ENCODE data around the gene GNGT2.

GNGT2 gene

GRCh38 chr17:49229076-49229804, 18.9 kb upstream of the GNGT2 start:
- no peak for DNase-seq

DNA sequence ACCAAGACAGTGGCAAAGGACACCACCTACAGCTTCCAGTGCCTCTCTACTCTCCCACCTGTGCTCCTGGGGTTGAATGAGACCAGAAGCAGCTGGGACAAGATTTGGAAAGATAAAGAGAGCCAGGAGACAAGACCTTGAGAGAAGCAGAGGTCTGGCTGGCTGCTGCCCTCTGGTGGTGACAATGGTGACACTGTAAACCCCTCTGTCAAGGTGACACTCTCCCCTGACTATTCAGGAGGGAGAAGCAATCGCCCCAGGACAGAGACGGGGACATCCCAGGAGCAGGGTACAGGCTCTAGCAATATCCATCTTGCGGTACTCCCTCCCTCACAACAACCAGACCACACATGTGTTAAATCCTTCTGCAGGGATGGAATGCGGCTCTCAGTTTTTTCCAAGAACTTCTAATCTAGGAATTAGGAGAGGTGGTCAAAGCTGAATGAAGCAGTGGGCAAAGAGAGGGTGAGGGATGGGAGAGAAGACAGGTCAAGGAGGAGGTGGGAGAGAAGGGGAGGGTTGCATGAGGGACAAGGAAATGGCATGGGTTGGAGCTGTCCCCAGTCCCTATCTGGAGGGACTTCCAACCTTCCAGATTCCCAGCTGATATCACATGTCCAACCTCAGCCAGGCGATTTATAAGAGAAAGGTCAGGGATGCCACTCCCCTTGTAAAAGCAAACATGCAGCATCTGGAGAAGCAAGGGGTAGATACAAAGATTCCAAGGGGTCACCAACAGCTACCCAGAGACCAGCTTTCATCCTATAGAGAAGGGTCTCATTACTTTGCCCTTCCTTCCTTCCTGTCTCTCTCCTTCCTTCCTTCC, 17.3 kb upstream of the GNGT2 start:
- peak; percentile 83 for DNase-seq

DNA sequence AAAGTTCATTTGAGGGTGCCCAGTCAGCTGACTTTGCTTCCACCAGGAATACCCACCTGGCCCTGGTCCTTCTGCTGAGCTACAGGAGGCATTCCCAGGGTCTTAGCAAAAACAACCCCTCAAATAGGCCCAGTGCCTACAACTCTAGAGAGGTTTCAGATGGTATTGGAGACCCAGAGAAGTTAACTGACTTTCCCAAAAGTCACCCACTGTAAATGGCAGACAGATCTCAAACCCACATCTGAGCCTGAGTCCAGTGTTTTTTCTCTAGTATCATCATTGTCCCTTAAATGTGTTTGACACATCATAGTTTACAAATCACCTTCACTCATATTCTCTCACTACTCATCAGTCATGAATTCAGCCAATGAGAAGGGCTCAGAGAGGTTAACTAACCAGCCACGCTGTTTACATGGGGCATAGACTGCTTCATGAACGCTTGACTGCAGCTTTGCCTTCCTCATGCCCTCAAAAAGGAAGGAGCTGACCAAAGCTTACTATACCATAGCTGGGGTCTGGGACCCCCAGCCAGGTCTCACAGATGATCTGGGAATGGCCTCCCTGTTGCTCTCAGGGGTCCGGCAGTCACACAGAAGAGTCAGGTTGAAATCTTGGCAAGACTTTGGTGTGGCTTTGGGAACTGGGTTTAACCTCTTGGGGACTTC, 16.5 kb upstream of the GNGT2 start:
- DNase-seq: no peak

DNA sequence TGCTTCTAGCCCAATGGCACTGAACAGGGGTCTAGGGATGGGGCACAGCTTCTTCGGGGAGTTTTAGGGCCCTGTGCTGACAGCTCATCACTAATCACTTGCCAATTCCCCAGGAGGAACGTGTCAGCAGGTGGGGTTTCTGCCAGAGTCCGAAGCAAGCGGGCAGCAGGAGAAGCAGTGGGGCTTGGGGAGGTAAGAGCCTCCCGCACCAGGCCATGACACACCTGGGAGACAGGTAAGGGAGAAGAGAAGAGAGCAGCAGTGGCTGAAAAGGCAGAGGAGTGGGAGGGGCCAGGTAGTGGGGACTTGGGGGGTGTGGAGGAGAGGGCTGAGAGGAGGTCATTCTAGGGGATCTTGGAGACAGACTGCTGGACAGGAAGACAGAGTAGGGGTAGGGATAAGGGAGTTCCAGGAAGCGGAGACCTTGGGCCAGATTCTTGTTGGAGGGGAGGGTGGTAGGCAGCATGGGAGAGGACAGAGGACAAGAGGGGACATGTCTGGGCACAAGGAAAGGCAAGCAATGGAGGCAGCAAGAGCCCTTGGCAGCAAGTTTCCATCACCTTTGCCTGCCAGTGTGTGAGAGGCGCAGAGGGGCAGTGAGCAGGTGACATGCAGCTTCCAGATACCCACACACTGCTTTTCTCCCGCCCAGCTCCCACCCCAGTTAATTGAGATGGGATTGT, 15.3 kb upstream of the GNGT2 start:
- no peak for DNase-seq

- DNase-seq: no peak
Observed at GRCh38 chr17:49224997-49225337, 14.6 kb upstream of the GNGT2 start.

DNA sequence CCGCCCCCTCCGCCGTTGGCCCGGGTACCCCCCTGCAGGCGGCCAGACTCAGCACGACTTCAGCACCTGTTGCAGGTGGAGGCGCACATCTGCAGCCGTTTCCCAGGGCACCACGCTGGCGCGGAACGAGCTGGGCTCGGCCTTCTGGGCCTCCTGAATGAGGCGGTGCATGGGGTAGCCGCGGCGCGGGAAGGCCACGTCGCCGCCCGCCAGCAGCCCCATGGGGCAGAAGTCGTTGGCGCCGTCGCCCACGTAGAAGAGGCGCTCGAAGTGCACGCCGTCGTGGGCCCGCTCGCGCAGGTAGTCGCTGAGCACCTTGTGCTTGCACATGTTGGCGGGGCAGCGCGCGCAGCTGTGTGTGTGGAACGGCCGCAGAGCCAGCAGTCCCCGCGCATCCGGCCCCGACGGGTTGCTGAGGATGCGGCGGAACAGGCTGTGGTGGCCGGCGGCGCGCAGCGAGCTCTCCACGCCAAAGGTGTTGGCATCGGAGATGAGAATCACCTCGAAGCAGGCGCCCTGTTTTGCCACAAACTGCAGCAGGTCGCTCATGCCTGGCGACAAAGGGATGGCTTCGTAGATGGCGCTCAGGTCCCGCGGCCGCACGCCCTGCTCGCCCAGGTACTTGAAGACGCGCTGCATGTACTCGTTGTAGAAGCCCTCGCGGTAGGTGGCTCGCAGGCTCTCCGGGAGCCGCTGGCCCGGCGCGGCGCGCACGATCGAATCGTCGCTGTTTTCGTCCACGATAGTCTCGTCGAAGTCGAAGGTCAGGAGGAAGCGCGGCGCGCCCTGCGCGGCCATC, 14.0 kb upstream of the GNGT2 start:
- DNase-seq: peak; percentile 42

- DNase-seq: peak; percentile 75
Observed at GRCh38 chr17:49223517-49224197, 13.3 kb upstream of the GNGT2 start.

DNA sequence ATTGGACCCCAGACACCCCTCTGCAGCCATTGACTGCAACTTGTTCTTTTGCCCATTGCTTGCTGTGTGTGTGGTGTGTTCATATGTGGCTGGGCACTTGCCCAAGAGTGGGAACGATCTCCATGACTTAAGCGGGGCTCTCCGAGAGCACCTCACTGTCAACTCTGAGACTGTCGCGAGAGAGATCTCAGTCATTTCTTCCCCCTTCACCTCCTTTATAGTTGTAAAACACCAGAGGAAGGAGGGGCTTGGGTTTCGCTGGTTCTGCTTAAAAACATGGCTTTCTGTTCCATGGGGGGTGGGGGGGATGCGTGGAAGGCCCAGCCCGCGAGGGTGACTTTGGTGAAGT, 12.8 kb upstream of the GNGT2 start:
- DNase-seq: no peak

- no peak for DNase-seq
Observed at GRCh38 chr17:49219987-49220386, 9.6 kb upstream of the GNGT2 start.

GRCh38 chr17:49218941-49219913, 8.9 kb upstream of the GNGT2 start:
- DNase-seq: no peak

- peak; percentile 47 for DNase-seq
Observed at GRCh38 chr17:49217651-49218413, 7.5 kb upstream of the GNGT2 start.

- no peak for DNase-seq
Observed at GRCh38 chr17:49216953-49217650, 6.7 kb upstream of the GNGT2 start.

GRCh38 chr17:49216482-49216881, 6.1 kb upstream of the GNGT2 start:
- DNase-seq: no peak

DNA sequence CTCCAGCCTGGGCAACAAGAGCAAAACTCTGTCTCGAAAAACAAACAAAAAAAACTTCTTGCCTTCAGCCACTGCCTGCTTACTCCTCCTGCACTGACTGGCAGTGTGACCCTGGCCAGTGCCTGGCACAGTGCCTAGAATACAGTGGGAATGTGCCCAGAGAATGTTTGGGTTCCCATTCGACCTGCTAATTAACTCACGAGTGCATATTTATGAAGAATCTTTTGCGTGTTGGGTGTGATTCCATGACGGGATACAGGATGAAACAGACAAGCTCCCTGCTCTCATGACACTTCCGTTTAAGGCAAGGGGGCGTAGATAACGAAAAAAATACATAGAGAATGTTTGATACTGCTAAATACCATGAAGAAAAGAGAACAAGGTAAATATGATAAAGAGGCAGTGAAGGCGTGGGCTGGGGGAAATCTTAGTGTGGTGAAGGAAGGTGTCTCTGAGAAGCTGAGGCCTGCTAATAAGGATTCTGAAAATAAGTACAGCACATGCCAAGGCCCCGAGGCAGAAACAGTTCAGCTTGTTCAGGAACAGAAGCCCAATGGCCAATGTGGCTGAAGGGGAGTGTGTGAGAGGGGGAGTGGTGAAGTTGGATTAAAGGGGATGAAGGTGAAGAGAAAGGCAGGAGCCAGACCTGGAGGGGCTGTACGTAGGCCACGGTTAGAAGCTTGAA, 4.4 kb upstream of the GNGT2 start:
- DNase-seq: no peak

DNA sequence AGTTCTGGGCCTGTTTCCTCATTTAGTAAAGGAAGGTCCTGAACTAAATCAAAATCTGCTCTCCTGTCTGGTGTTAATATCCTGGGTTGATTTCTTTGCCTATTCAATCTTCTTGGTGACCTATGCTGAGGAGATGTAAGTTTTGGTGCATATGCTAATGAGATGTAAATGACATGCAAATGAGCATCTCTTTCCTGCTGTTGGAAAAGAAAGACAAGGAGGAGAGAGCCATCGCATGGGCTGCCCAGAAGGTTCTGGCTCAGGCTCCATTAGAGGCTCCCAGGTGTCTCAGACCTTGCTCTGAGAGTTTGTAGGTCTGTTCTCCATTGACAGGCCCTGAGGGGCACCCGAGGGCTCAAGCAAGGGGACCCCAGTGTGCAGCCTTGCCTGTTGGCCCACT, 3.5 kb upstream of the GNGT2 start:
- no peak for DNase-seq

DNA sequence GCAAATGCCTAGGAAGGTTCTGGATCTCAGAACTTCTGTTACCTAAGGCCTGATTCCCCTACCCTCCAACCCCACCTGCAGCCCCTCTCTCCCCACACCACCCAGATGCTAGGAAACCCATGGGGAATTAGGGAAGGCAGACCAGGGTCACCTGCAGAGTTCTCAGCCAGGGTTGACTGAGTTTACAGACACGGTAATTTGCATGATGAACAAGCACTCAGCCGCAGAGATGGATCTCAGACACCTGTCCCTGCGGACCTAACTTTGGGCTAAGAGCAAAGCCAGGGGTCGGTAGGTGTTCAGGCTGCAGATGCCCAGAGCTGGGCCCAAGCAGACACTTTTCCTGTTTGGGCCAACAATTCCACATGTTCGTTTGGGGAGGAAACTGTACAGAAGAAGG, 3.0 kb upstream of the GNGT2 start:
- DNase-seq: no peak

DNA sequence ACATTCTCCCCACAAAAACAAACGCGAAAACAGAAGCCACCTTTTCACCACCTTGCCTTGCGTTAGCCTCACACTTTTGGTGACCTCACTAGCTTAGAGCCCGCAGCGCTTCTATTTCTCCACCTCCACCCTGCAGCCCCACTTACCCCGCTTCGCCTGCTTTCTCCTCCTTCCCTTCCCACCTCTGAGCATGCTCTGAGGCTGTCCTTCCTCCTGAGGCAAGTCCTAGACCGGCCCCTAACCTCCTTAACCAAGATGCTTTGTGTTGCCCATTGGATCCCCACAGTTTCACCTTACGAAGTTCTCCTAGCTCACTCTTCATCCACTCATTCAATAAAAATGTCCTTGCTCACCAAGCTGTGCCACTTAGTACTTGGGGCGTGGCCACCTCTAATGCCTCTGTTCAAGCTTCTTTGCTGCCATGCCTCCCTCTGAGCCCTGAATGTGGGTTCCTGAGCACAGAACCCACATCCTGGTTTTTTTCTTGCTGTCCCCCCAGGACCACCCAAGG, 1.3 kb downstream of the GNGT2 start:
- DNase-seq: no peak

GRCh38 chr17:49204516-49204915, 5.9 kb downstream of the GNGT2 start:
- no peak for DNase-seq

Measured in stimulated activated CD4-positive, alpha-beta T cell treated with anti-CD3 and anti-CD28 coated beads, Interleukin-4, amount 100 ng/mL, for 24 hours (primary cell).